Testis (tissue), 3 donors: ENCODE measurements around the gene HSPB6. TPM values are rescaled to one million over a fixed set of nuclear protein-coding genes. Genes with fewer than 3 reads are reported as not detected.
A peak's percentile ranks its signal among the peaks of the same experiment; 100 is the strongest.

Source experiments
- DNase-seq: peaks from one replicate; pipeline ENCODE4 v3.0.0-alpha.2; 2019
- H3K27ac ChIP-seq, 2 donors: fragments of 200-600 bp; sonication (generic); one replicate each; pipeline ENCODE4 v1.5.1; 2019
- H3K27me3 ChIP-seq: fragments of 200-600 bp; sonication (generic); one replicate; pipeline ENCODE4 v1.5.1; 2019
- H3K36me3 ChIP-seq: fragments of 200-600 bp; sonication (generic); one replicate; pipeline ENCODE4 v1.5.1; 2017; ENCODE audit warnings: low read depth; ENCODE audit errors: missing control alignments
- H3K4me1 ChIP-seq: fragments of 200-600 bp; sonication (generic); one replicate; pipeline ENCODE4 v1.5.1; 2019
- H3K4me3 ChIP-seq, 2 donors: fragments of 200-600 bp; sonication (generic); one replicate each; pipeline ENCODE4 v1.5.1; 2017 to 2019
- H3K9me3 ChIP-seq: fragments of 200-600 bp; sonication (generic); one replicate; pipeline ENCODE4 v1.5.1; 2017
- POLR2A ChIP-seq: fragments of 450-650 bp; IDR thresholded peaks from one replicate; pipeline ENCODE4 v1.6.1; 2017; ENCODE audit warnings: antibody characterized with exemption, mild to moderate bottlenecking, moderate library complexity
- WGBS, 2 donors: methylation state at CpG; one replicate each; pipeline ENCODE4 v1.1.5; 2018; 5-methylcytosine and 5-hydroxymethylcytosine counted together
- intact Hi-C: fragments of 100-400 bp; cut with DNase I; formaldehyde crosslinking; loops from one replicate; pipeline ENCODE4 v1.15.1; 2023; ENCODE audit warnings: low total_unique reads
- polyA plus RNA-seq: library from polyadenylated mRNA; stranded (reverse); fragments of 350-450 nt; fragmentation: Illumina TruSeq; extraction: RNeasy Lipid Tissue Mini Kit (QIAGEN cat#74804); gene quantifications from one replicate; pipeline ENCODE4 v1.2.3, GENCODE V29; 2014; ENCODE audit warnings: low read depth, low replicate concordance; ENCODE audit not compliant: insufficient read depth
- total RNA-seq, 2 donors: library from RNA; depleted of rRNA; stranded (reverse); fragments of >200 nt; gene quantifications; one replicate each; pipeline ENCODE4 v1.2.3, GENCODE V29; 2016
- TF ChIP-seq, protein P1 (sequence below), 3 experiments: fragments of 450-650 bp in 2 of 3; fragments of 200-600 bp in 1 of 3; sonication (generic) in 1 of 3; IDR thresholded peaks; one replicate each; pipeline ENCODE4 v1.5.1; 2016 to 2019; ENCODE audit warnings: antibody characterized with exemption in 3 of 3, mild to moderate bottlenecking in 2 of 3, moderate library complexity in 1 of 3

The HSPB6 gene
- total and polyA plus RNA-seq, 3 donors from 2014 or later = 50.9 to 146 (median 57.1) TPM

DNA sequence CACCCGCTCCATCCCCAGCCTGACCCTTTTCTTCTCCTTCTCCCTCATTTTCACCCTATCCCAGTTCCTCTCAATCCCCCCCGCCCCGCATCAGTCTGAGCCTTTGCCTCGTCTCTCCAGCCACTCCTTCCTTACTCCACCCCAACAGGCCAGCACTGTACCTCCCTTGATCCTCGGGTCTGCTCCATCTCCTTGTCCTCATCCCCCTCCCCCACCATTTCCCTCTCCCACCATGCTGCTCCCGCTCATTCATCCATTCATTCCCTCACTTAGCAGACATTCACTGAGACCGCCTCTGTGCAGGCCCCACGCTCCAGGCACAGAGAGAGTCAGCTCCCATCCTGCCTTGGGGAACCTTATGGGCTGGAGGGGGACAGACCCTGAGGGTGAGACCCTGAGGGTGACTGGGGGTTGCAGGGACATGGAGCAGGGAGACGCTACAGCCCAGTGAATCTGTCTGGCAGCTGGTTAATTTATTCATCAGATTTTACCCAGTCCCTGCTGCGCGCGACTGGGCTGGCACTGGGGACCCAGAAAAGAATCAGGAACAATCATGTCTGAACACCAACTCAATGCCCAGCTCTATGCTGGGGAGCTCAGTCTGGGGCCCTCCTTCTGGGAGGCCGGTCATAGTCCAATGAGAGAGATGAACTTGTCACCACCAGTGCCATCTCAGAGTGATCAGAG lies 19.4 kb upstream of the HSPB6 start:
- no peak for DNase-seq
- 47 to 55% methylated on average over 13 of the region's 13 CpGs for WGBS, 2 donors
- Histone ChIP-seq H3K4me1 (peaks cover 7% of the 10 kb centered on the region), H3K27ac (peak overlapping the region in 1 of 2 donors; percentile 33), H3K9me3 (no peaks in the 10 kb centered on the region), H3K36me3 (no peaks in the 10 kb centered on the region), H3K27me3 (no peaks in the 10 kb centered on the region), H3K4me3 (peak overlapping the region; percentile 74 to 85)
- intact Hi-C loops = no loop called here
- no peak for TF ChIP-seq POLR2A
- TF ChIP-seq, protein P1, sequence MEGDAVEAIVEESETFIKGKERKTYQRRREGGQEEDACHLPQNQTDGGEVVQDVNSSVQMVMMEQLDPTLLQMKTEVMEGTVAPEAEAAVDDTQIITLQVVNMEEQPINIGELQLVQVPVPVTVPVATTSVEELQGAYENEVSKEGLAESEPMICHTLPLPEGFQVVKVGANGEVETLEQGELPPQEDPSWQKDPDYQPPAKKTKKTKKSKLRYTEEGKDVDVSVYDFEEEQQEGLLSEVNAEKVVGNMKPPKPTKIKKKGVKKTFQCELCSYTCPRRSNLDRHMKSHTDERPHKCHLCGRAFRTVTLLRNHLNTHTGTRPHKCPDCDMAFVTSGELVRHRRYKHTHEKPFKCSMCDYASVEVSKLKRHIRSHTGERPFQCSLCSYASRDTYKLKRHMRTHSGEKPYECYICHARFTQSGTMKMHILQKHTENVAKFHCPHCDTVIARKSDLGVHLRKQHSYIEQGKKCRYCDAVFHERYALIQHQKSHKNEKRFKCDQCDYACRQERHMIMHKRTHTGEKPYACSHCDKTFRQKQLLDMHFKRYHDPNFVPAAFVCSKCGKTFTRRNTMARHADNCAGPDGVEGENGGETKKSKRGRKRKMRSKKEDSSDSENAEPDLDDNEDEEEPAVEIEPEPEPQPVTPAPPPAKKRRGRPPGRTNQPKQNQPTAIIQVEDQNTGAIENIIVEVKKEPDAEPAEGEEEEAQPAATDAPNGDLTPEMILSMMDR (IDR thresholded peaks at IDR 0.05) = no peak

DNA sequence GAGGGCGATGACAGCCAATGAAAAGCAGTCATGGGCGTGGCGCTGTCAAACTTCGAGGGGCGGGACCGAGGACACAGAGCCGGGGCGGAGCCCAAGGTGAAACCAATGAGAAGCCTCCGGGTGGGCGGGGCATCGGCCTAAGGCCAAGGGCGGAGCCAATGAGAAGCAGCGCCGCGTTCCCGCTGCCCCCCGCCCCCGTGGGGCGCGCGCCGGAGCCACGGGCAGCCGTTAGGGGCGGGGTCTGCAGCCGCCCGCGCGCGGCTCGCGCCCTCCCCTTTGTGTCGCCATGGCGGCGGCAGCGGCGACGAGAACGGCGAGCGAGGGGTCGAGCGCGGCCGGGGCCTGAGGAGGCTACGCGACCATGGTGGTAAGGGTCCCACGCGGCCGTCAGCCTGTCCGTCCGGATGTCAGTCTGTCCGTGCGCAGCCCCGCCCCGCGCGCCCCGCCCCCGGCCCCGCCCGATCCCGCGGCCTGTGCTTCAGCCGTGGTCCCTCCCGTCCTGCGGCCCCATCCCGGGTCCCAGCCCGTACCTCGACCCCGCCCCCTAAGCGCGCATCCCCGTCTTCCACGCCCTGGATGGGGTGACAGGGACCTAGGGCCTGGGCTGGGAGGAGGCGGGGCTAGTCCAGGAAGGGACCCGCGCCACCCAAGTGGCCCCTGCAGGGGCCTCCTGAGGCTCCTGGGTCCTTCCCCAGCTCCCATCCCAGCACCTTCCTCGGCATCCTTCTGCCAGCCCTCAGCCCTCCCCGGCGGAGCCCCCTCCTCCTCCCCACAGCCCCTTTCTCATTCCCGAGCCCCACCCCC lies 18.7 kb upstream of the HSPB6 start, which contains the start of gene ARHGAP33:
Gene ARHGAP33 (plus strand): TSS at position 267 of the 804 bp plus-strand sequence. CDS start 95 bp downstream, at position 362.
- Histone ChIP-seq H3K4me3 (peak within 1 kb of the TSS; percentile 74 to 85), H3K4me1 (peaks cover 7% of the 10 kb centered on the region), H3K36me3 (no peaks in the 10 kb centered on the region), H3K27ac (peak within 1 kb of the TSS in 1 of 2 donors; percentile 33), H3K9me3 (no peaks in the 10 kb centered on the region), H3K27me3 (no peaks in the 10 kb centered on the region)
- 1 to 2% methylated on average over 22 to 45 of the region's 82 CpGs for WGBS, 2 donors
- TF ChIP-seq POLR2A = no peak
- TF ChIP-seq, protein P1 (IDR thresholded peaks at IDR 0.05) = no peak
- intact Hi-C loops = no loop called here
- DNase-seq = peak; percentile 99

DNA sequence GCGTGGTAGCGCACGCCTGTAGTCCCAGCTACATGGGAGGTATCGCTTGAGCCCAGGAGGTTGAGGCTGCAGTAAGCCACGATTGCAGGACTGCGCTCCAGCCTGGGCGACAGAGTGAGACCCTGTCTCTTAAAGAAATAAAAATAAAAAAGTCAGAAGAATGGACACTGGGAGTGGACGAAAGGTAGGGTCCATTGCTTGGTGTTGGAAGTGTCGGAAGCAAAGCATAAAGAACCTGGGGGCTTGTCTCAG lies 18.1 kb upstream of the HSPB6 start:
- H3K4me3 ChIP-seq = peak overlapping the region in 1 of 2 donors; percentile 85
- no peak for DNase-seq
- no peaks in the 10 kb centered on the region for H3K9me3 ChIP-seq
- TF ChIP-seq, protein P1 (IDR thresholded peaks at IDR 0.05) = no peak
- no peak for TF ChIP-seq POLR2A
- H3K36me3 ChIP-seq = no peaks in the 10 kb centered on the region
- peaks cover 7% of the 10 kb centered on the region for H3K4me1 ChIP-seq
- H3K27me3 ChIP-seq = no peaks in the 10 kb centered on the region
- no peak overlapping the region for H3K27ac ChIP-seq
- intact Hi-C loops = no loop called here
- 24 to 26% methylated on average over 9 of the region's 9 CpGs for WGBS, 2 donors

DNA sequence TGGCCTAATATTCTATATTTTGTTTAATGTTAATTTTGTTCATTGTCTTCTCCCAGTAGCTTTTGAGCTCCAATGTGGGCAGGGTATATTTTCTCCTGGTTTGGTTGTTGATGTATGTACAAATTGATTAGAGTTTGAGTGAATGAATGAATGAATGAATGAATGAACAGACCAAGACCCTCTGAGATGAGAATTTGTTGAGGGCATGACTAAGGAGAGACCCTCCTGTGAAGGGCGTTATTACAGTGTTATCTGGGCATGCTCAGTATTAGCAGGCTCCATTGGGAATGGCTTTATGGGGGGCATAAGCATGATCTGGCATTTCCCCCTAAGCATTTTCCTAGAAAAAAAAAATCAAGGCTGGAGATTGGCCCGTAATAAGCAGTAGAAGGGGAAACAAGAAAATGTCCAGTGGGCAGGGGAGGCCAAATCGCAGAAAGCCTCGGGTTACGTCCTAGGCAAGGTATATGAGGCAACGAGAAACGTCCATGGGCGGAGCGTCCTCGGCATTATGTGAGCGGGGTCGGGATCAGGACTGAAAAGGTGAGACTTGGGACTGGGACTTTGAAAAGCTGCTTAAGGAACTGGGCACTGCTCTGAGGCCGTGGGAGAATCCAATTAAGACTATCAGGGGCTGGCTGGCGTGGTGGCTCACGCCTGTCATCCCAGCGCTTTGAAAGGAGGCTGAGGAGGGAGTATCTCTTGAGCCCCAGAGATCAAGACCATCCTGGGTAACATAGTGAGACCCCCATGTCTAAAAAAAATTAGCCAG lies 17.6 kb upstream of the HSPB6 start:
- Histone ChIP-seq H3K27ac (no peak overlapping the region), H3K9me3 (no peaks in the 10 kb centered on the region), H3K36me3 (no peaks in the 10 kb centered on the region), H3K4me3 (peak overlapping the region in 1 of 2 donors; percentile 85), H3K4me1 (peaks cover 7% of the 10 kb centered on the region), H3K27me3 (no peaks in the 10 kb centered on the region)
- TF ChIP-seq, protein P1 (IDR thresholded peaks at IDR 0.05) = no peak
- no peak for TF ChIP-seq POLR2A
- intact Hi-C loops = no loop called here
- DNase-seq = no peak
- WGBS, 2 donors = 24 to 48% methylated on average over 16 of the region's 16 CpGs
